GM18909 (cell line): Measurements from ENCODE around the gene NME4.
"Not testable (repeated sequence)": the region's sequence is repeated elsewhere in the genome, so short reads cannot be mapped to it uniquely, and the experiment has no call there.

Source experiments
- ATAC-seq: cut with Tn5 transposase; IDR thresholded peaks from one replicate; pipeline ENCODE4 v1.9.1; 2021; ENCODE audit warnings: mild to moderate bottlenecking; ENCODE audit not compliant: unreplicated experiment, poor library complexity

Gene NME4

GRCh38 chr16:397135-397661 lies at the start of gene NME4:
NME4 (plus strand) TSS chr16:397199; CDS start chr16:397223, 24 bp downstream.
- ATAC-seq = no peak

GRCh38 chr16:347203-347602 lies 49.8 kb upstream of the NME4 start:
- no peak for ATAC-seq

- not testable (repeated sequence) for ATAC-seq
Measured at GRCh38 chr16:348495-348894, 48.5 kb upstream of the NME4 start.

- no peak for ATAC-seq
Measured at GRCh38 chr16:349211-349610, 47.8 kb upstream of the NME4 start.

GRCh38 chr16:350203-350602 lies 46.8 kb upstream of the NME4 start:
- no peak for ATAC-seq

- peak; percentile 32 for ATAC-seq
Measured at GRCh38 chr16:351804-352520, 45.0 kb upstream of the NME4 start.

GRCh38 chr16:352547-353403 lies 44.2 kb upstream of the NME4 start, which contains the start of gene AXIN1:
AXIN1 (minus strand) TSS chr16:352723; CDS start chr16:347025, 5,698 bp downstream.
- ATAC-seq = peak; percentile 67

- ATAC-seq = no peak
Measured at GRCh38 chr16:353404-354290, 43.4 kb upstream of the NME4 start.

- no peak for ATAC-seq
Measured at GRCh38 chr16:354291-354881, 42.6 kb upstream of the NME4 start.

- no peak for ATAC-seq
Measured at GRCh38 chr16:354971-355461, 42.0 kb upstream of the NME4 start.

GRCh38 chr16:356741-357140 lies 40.3 kb upstream of the NME4 start:
- ATAC-seq = no peak

- no peak for ATAC-seq
Measured at GRCh38 chr16:359067-359763, 37.8 kb upstream of the NME4 start.

GRCh38 chr16:359871-360697 lies 36.9 kb upstream of the NME4 start:
- ATAC-seq = no peak

GRCh38 chr16:360698-361336 lies 36.2 kb upstream of the NME4 start:
- ATAC-seq = no peak

- no peak for ATAC-seq
Measured at GRCh38 chr16:361341-361871, 35.6 kb upstream of the NME4 start.

GRCh38 chr16:361872-362701 lies 34.9 kb upstream of the NME4 start:
- no peak for ATAC-seq

- ATAC-seq = not testable (repeated sequence)
Measured at GRCh38 chr16:362702-362999, 34.3 kb upstream of the NME4 start.
